ENCODE data around the gene MAPRE3.

The MAPRE3 gene

GRCh38 chr2:27014771-27015433 is 44.5 kb downstream of the MAPRE3 start:
- no peak for DNase-seq (ENCODE audit: low read depth)

DNA sequence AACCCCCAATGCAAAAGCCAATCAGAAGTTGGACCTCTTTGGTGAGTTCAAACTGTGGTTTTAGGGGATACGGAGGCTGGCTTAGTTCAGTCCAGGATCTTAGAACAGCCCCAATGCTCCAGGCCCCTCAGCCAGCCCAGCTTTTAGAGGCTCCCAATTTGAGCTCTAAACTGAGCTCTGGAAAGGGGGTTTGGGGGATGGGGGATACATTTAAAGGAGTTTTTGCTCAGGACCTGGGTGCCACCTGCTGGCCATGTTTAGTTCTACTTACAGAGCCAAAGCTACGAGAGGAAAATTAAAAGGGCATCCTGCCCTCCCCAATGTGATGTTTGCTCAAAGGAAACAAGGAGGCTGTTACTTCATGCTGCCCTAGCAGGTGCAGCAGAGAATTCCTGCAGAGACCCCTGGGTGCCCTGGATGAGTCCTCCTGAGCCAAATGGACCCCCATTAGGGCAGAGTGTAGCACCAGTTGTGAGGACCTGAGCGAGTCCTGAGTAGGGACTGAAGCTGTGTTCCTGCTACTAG is 46.4 kb downstream of the MAPRE3 start:
- DNase-seq (ENCODE audit: low read depth): no peak

GRCh38 chr2:27018142-27018541 is 47.7 kb downstream of the MAPRE3 start:
- no peak for DNase-seq (ENCODE audit: low read depth)

DNA sequence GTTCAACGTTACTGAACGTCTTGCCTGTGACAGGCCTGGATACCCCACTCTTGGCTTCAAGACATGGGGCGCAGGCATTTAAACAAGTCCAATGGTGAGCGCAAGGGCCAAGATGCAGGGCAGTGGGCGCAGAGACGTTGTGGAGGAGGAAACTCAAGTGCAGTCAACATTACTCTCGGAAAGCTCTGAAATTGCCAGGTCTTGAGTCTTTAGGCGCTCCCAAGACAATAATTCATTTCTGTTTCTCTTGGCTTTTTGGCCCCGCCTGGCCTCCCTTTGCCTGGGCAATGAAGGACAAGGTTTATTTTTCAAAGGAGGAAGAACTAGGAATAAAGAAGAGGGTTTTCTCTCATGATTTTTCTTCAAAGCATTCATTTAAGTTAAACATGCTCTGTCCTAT is 49.0 kb downstream of the MAPRE3 start:
- no peak for DNase-seq (ENCODE audit: low read depth)

DNA sequence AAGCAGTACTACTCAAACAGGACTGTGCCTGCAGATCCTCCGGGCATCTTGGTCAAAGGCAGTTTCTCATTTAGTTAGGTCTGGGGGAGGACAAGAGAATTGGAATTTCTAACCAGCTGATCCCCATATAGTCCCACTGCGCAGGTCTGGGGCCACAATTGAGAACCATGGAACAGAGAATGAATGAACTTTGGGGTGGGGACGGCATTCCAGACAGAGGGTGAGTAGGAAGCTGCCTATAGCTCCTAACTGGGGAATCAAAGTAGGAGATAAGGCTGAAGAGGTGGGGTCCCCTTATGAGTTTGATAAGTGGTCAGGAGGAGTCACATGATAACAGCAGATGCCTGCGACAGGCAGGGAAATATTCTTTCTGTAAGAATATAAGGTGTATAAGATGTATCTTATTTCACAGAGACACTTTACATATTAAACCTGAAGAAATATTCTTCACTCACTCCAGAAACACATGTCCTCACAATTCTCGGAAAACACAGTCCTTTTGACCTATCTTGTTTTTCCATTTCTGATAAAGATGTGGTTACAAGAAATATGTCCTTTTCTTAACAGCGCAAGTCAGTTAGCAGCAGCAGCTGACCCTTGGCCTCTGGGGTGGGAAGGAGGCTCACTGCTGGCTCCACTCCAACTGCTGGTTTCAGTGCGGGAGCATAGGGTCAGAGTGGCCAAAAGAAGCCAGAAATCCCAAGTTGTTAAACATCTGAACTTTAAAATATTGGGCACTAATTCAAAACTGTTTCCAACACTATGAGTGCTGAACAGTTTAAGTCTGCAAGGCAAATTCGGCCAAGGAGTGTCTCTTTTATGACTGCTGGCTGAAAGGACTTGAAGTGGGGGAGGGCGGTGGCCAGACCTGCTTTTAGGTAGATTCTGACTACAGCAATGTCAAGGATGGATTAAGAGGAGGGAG is 49.8 kb downstream of the MAPRE3 start:
- no peak for DNase-seq (ENCODE audit: low read depth)

DNA sequence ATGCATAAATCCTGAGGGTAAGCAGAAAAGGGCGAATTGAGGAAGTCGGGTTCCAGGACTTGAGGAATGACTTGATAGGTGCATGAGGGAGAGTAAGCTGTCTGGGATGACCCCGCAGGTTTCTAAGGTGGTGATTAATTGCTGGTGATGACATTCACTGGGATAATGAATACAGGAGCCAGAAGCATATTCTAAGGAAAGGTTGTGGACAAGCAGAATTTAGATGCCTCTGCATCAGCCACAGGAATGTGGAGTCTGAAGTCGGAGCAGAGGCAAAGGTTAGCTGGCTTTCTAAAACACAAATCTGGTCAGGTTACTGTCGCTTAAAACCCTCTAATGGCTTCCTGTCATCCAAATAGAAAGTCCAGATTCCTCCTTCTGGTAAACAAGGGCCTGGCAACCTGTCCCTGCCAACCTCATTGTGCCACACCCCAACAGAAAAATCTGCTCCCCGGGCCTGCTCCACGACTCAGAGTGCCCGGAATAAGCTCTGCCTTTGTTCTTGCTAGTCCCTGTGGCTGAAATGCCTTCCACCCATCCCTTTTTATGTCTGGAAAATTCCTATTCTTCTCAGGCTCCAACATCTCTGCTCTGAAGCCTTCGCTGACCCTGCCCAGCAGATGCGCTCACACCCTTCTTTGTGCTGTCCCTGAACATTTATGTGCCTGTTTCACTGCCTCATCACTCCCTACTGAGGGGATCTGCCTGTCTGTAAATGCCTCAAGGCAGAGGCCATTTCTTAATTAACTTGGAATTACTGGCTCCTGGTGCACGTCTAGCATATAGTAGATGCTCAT is 51.0 kb downstream of the MAPRE3 start:
- no peak for DNase-seq (ENCODE audit: low read depth)

- DNase-seq (ENCODE audit: low read depth): no peak
Observed at GRCh38 chr2:27023740-27024139, 53.3 kb downstream of the MAPRE3 start.

- DNase-seq (ENCODE audit: low read depth): no peak
Observed at GRCh38 chr2:27024188-27024587, 53.8 kb downstream of the MAPRE3 start.

DNA sequence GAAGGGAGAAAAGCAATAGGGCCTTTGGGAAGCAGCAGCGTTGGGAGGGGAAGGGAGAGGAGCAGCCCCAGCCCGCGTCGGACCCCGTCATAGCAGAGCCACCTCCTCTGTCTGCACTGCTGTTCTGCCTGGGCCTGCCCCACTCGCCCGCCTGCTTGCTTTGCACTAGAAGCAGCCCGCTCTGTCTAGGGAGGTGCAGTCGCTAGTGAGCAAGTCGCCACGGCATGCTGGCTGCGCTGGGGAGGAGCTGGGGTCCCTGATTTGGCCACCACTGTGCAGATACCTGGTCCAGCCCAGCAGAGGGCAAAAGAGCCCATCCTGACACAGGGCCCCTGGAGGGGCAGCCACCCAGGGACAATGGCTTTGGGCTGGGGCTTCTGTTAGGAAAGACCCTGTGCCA is 54.4 kb downstream of the MAPRE3 start:
- DNase-seq (ENCODE audit: low read depth): no peak

DNA sequence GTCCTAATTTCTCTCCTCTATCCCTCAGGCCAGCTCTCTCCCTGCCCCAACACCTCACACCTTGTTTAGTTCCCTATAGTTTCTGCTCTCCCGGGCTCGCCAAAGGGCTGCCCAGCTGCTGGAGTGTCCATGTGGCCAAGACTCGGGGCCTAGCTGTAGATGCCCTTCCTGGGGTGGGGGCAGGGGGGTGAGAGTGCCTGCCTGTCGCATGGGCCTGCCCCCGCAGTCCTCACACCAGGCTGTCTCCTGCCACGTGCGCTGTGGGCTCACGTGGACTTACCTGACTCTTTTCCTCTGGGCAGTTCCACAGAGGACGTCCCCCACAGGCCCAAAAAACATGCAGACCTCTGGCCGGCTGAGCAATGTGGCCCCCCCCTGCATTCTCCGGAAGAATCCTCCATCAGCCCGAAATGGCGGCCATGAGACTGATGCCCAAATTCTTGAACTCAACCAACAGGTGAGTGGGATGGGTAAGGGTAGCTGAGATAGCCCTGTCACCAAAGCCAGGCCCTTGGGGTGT is 54.9 kb downstream of the MAPRE3 start:
- no peak for DNase-seq (ENCODE audit: low read depth)

DNA sequence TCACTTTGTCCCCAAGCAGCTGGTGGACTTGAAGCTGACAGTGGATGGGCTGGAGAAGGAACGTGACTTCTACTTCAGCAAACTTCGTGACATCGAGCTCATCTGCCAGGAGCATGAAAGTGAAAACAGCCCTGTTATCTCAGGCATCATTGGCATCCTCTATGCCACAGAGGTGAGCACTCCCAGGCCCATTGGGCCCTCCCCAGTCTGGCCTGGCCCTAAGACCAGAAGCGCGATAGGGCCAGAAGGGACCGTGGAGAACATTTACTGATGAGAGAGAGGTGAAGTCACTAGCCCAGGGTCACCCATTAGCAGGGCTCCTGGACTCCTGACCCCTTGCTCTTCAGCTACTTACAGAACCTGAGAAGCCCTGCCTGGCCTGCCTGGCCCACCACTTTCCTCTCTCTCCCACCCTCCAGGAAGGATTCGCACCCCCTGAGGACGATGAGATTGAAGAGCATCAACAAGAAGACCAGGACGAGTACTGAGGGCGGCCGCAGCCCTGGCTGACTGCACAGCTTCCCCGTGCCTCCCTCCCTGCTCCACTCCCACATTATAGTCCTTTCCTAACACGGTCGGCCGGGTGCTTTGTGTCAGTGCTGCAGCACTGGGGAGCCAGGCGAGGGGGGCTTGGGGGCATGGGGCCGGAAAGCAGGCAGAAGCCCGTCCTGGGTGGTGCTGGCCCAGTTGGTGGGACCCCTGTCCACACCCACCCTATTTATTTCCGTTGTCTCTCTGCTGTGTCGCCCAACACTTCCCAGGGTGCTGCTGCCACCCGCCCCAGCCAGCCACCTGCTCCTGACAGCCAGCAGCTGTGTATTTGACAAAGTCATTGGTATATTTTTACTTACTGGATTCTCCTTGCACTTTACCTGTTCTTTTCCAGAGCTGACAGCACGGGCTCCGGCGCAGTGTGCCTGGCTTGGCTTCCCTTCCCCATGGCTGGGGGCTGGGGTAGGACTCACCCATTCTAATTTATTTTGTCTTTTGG is 55.7 kb downstream of the MAPRE3 start:
- no peak for DNase-seq (ENCODE audit: low read depth)

GRCh38 chr2:27027211-27027651 is 56.8 kb downstream of the MAPRE3 start:
- DNase-seq (ENCODE audit: low read depth): no peak

- no peak for DNase-seq (ENCODE audit: low read depth)
Observed at GRCh38 chr2:27029051-27029450, 58.6 kb downstream of the MAPRE3 start.

GRCh38 chr2:27032495-27033252 is 62.2 kb downstream of the MAPRE3 start, which contains the start of gene TMEM214:
Gene TMEM214, plus strand, starts transcription at chr2:27032965. Its CDS starts 51 bp downstream, at chr2:27033016.
- DNase-seq (ENCODE audit: low read depth): peak; percentile 40

DNA sequence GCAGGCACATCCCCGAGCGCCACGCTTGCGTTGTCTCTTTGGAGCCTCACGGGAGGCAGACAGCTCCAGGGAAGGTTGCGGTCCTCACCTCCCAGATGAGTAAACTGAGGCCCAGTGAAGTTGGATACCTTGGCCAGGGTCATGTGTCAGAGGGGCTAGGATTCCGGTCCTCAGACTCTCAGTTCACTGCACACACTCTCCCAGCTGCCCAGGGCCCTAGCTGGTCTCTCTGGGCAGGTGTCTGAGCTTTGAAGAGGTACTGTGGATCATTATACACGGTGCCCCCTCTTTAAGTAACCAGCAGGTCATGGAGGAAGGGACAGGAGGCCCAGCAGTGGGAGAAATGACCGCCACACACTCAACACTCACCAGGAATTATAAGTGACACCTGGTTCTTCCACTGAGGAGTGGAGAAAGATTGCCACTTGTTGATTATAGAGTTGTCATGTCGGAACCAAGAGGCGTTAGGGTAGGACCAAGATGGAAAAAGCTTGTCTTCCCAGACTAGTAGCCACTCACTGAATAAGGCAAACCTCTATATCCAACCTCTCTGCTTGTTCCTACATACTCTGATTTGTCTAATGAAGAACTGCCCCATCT is 62.9 kb downstream of the MAPRE3 start:
- DNase-seq (ENCODE audit: low read depth): no peak

- no peak for DNase-seq (ENCODE audit: low read depth)
Observed at GRCh38 chr2:27038012-27038411, 67.6 kb downstream of the MAPRE3 start.

- DNase-seq (ENCODE audit: low read depth): no peak
Observed at GRCh38 chr2:27038631-27039339, 68.3 kb downstream of the MAPRE3 start.

DNA sequence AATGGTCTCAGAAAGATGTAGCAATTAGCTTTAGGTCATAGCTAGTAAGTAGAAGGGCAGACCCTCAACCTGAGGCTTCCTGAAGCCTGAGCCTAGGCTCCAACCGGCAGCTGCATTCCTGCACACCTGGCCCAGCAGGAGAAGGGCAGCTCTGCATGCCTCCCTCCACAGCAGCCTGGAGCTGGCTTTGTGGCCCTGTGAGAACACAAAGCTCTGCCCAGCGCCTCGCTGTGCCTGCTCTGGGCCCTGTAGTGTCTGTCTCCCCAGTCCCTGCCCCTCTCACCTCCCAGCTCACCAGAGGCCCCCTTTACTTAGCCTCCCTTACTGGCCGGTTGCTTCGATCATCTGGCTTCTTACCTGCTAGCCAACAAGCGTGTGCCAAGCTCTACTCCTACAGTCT is 69.0 kb downstream of the MAPRE3 start:
- DNase-seq (ENCODE audit: low read depth): no peak

DNA sequence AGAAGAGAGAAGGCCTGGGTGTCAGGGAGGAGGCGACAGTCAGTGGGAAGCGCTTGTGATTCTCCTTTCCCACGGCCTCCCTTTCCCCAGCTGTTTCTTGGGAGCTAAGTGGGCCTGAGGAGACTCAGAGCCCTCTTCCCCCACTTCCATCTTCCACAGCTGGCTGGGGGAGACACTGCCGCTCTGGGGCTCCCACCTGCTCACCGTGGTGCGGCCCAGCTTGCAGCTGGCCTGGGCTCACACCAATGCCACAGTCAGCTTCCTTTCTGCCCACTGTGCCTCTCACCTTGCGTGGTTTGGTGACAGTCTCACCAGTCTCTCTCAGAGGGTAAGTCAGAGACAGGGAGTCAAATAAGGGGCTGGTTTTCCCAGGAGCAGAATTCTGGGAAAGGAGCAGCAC is 69.4 kb downstream of the MAPRE3 start:
- no peak for DNase-seq (ENCODE audit: low read depth)
